ENCODE data around the gene TMEM154.

DNA sequence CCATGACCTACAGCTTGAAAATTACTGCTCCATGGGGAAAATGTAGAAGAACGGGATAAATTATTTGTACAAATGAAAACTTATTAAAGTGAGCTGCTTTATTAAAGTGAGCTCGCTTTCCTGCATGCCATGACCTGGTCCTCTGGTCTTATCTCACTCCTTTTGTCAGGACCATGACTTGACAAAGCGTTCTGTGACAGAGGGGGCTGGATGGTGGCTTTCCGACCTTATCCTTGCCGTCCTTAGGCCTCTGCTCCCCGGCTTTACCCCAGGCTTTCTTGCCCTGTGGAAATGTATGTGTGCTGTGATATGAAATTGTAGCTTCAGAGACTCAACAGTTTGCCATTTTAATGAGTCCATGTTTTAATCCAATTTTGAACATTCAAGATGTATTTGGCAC, 99.9 kb downstream of the TMEM154 start:
- TF ChIP-seq, protein P1, sequence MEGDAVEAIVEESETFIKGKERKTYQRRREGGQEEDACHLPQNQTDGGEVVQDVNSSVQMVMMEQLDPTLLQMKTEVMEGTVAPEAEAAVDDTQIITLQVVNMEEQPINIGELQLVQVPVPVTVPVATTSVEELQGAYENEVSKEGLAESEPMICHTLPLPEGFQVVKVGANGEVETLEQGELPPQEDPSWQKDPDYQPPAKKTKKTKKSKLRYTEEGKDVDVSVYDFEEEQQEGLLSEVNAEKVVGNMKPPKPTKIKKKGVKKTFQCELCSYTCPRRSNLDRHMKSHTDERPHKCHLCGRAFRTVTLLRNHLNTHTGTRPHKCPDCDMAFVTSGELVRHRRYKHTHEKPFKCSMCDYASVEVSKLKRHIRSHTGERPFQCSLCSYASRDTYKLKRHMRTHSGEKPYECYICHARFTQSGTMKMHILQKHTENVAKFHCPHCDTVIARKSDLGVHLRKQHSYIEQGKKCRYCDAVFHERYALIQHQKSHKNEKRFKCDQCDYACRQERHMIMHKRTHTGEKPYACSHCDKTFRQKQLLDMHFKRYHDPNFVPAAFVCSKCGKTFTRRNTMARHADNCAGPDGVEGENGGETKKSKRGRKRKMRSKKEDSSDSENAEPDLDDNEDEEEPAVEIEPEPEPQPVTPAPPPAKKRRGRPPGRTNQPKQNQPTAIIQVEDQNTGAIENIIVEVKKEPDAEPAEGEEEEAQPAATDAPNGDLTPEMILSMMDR (IDR thresholded peaks at IDR 0.05): no peak
- TF ChIP-seq POLR2AphosphoS5 (IDR thresholded peaks at IDR 0.05) (no peak), EP300 (IDR thresholded peaks at IDR 0.05) (no peak)

Measured in sigmoid colon (tissue), 4 donors.